ENCODE results near the gene EPAS1. TPM values are rescaled to one million over a fixed set of nuclear protein-coding genes. Genes with fewer than 3 reads are reported as not detected.

Gene EPAS1
- total and polyA plus RNA-seq, 11 donors: 93.6 to 790 (median 210) TPM

DNA sequence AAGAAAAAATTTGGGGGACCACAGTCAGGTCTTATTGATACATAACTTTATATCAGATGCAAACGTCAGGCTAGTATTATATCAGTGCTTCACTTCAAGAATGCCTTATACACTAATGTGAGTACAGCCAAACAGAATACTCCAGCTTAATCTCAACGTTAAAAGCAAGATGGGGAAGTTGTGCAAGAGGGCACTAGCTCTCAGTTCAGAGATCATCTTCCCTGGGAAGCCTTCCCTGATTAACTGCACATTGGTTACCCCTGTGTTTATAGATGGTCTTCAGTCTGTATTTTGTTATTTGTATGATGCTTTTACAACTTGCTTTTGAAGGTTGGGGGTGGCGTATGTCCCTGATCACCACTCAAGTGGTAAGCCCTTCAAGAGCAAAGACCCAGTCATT lies 11.4 kb downstream of the EPAS1 start:
- ATAC-seq (no peak), DNase-seq (no peak)
- H3K36me3 ChIP-seq: peaks cover 0 to 6% (median 3%) of the 10 kb centered on the region in 9 donors
- H3K9me3 ChIP-seq: no peaks in the 10 kb centered on the region
- intact Hi-C loops (cut with DNase I): loop anchor here in 2 of 10 donors (5.0 to 10.0 kb wide), 2 partner anchors 54 to 294 kb away; no protein-coding TSS in a partner anchor
- H3K4me1 ChIP-seq: peaks cover 42 to 100% (median 96%) of the 10 kb centered on the region in 12 donors
- H3K27ac ChIP-seq: peak overlapping the region in 10 of 12 donors; percentile 42 to 96 (median 84)
- no peak for TF ChIP-seq POLR2A (IDR thresholded peaks at IDR 0.05)
- no peak for TF ChIP-seq CTCF (IDR thresholded peaks at IDR 0.05)
- 36 to 42% (median 40%) methylated on average over 3 of the region's 3 CpGs for WGBS, 4 donors
- no peaks in the 10 kb centered on the region for H3K27me3 ChIP-seq
- no peak overlapping the region for H3K4me3 ChIP-seq

GRCh38 chr2:46309052-46309953 lies 12.1 kb downstream of the EPAS1 start:
- peaks cover 0 to 6% (median 3%) of the 10 kb centered on the region in 9 donors for H3K36me3 ChIP-seq
- 91 to 95% (median 93%) methylated on average over 3 of the region's 3 CpGs for WGBS, 4 donors
- intact Hi-C loops (cut with DNase I): loop anchor here in 2 of 10 donors (5.0 to 10.0 kb wide), 2 partner anchors 53 to 295 kb away; no protein-coding TSS in a partner anchor
- H3K9me3 ChIP-seq: no peaks in the 10 kb centered on the region
- H3K4me3 ChIP-seq: no peak overlapping the region
- no peaks in the 10 kb centered on the region for H3K27me3 ChIP-seq
- no peak for ATAC-seq
- H3K4me1 ChIP-seq: peaks cover 42 to 100% (median 97%) of the 10 kb centered on the region in 12 donors
- no peak for DNase-seq
- peak overlapping the region in 10 of 12 donors; percentile 1 to 96 (median 82) for H3K27ac ChIP-seq
- TF ChIP-seq POLR2A (IDR thresholded peaks at IDR 0.05) (no peak), CTCF (IDR thresholded peaks at IDR 0.05) (no peak)

GRCh38 chr2:46310446-46310845 lies 13.2 kb downstream of the EPAS1 start:
- DNase-seq (no peak), ATAC-seq (no peak)
- TF ChIP-seq POLR2A (IDR thresholded peaks at IDR 0.05) (no peak), CTCF (IDR thresholded peaks at IDR 0.05) (no peak)
- H3K27ac ChIP-seq: peak overlapping the region in 10 of 12 donors; percentile 10 to 96 (median 81)
- peaks cover 0 to 6% (median 0%) of the 10 kb centered on the region in 9 donors for H3K36me3 ChIP-seq
- 82 to 90% (median 87%) methylated on average over 5 of the region's 5 CpGs for whole genome bisulfite sequencing, 4 donors
- no peaks in the 10 kb centered on the region for H3K9me3 ChIP-seq
- intact Hi-C loops (cut with DNase I): no loop called here
- H3K4me3 ChIP-seq: no peak overlapping the region
- H3K4me1 ChIP-seq: peaks cover 44 to 100% (median 97%) of the 10 kb centered on the region in 12 donors
- no peaks in the 10 kb centered on the region for H3K27me3 ChIP-seq

DNA sequence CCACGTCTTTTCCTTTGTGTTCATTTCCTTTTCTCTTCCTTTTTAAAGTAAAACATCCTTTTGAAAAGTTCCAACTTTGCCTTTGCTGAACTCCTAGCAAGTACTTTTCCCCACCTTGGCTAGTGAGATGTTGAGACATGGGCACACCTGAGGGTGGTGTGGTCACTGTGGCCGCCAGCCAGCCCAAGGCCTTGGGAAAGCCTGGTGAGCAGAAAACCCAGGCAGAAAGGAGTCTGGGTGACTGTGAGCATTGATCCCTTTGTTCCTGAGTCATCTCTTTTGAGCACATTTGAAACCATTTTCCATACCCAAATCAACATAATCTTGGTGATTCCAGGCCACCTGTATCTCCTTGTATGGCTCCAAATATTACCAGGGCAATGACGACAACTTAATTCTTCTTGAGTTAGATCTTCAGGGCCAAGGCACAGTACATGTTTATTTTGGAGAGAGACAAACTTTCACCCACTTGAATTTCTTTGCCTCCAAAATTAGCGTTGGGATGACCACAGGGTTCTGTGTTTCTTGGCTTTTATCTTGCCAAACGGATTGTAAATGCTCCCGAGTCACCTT lies 14.5 kb downstream of the EPAS1 start:
- WGBS, 4 donors: 27 to 36% (median 34%) methylated on average over 6 of the region's 6 CpGs
- no peak for ATAC-seq
- intact Hi-C loops (cut with DNase I): no loop called here
- peaks cover 0 to 6% (median 0%) of the 10 kb centered on the region in 9 donors for H3K36me3 ChIP-seq
- H3K9me3 ChIP-seq: no peaks in the 10 kb centered on the region
- H3K27ac ChIP-seq: peak overlapping the region; percentile 42 to 96 (median 78)
- peaks cover 45 to 100% (median 97%) of the 10 kb centered on the region in 12 donors for H3K4me1 ChIP-seq
- no peak overlapping the region for H3K4me3 ChIP-seq
- DNase-seq: no peak
- TF ChIP-seq POLR2A (IDR thresholded peaks at IDR 0.05): no peak
- TF ChIP-seq CTCF (IDR thresholded peaks at IDR 0.05): no peak
- H3K27me3 ChIP-seq: no peaks in the 10 kb centered on the region

Data from heart left ventricle (tissue), 16 donors.